GM19324 (cell line): ENCODE results near the gene RSPRY1.
"Not testable (repeated sequence)": the region's sequence is repeated elsewhere in the genome, so short reads cannot be mapped to it uniquely, and the experiment has no call there.

Source experiments
- ATAC-seq: cut with Tn5 transposase; IDR thresholded peaks from one replicate; pipeline ENCODE4 v1.9.1; 2021; ENCODE audit warnings: mild to moderate bottlenecking, moderate library complexity; ENCODE audit not compliant: unreplicated experiment, low FRiP score

The RSPRY1 gene

DNA sequence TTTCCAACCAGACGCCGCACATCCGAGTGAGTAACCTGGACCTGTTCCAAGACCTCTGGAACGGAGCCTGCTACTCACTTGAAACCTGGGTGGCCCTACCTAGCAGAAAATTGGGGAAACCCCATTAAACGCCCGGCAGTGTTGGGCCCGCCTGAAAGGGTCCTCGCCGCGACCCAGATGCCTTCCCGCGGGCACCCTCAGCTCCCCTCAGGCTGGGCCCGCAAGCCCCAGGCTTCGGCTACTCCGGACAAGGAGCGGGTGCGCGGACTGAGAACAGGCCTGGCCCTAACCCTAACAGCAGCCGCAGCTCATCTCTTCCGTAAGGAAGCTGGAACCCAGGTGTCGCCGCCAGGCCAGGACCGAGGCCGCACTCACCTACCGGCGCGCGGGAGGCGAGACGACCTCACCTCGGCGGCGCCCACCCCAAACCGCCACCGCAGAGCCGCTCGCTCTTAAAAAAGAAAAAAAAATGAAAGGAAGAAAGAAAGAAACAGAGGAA lies 634 bp upstream of the RSPRY1 start:
- ATAC-seq, result peak; percentile 35

DNA sequence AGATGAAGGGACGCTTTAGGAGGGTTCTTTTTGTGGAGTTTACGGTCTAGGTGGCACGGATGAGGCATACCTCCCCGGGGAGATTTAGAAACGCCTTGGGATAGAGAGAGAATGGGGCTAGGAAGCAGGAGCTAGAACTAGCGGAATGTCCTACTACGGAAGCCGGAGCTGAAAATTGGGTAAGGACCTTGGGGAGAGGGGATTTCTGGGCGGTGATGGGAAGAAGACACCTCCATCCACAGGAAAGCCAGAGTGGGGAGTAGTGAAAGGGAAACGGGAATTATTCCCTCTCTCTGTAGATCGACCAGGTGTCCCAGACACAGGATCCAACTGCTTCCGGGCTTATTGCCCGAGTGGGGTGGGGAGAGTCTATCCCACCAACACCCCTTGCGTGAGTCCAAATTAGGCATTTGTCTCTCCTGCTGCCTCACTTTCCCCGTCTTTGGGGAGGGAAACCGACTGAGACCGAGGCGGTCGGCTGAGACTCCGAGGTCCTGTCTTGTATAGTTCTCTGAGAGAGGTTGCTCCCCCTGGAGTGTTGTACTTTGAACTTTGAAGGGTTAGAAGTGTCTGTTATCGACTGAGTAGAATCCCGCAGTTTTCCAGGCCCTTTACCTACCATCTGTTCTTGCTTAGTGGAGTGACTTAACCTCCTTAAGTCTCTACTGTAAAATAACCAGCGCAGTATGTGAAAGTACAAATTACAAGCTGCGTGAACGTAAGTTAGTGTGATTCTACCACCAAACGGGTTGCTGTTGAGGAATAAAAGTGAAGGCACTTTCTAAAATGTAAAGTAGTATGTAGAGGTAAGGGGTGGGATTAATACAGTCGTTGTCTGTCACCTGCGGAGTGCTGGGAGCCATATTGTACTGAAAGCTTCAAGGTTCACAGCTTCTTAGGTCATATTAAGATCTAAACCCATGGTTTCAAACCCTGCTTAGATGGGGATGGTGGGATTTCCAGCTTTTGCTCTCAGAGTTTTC lies 1.0 kb downstream of the RSPRY1 start:
- no peak for ATAC-seq

DNA sequence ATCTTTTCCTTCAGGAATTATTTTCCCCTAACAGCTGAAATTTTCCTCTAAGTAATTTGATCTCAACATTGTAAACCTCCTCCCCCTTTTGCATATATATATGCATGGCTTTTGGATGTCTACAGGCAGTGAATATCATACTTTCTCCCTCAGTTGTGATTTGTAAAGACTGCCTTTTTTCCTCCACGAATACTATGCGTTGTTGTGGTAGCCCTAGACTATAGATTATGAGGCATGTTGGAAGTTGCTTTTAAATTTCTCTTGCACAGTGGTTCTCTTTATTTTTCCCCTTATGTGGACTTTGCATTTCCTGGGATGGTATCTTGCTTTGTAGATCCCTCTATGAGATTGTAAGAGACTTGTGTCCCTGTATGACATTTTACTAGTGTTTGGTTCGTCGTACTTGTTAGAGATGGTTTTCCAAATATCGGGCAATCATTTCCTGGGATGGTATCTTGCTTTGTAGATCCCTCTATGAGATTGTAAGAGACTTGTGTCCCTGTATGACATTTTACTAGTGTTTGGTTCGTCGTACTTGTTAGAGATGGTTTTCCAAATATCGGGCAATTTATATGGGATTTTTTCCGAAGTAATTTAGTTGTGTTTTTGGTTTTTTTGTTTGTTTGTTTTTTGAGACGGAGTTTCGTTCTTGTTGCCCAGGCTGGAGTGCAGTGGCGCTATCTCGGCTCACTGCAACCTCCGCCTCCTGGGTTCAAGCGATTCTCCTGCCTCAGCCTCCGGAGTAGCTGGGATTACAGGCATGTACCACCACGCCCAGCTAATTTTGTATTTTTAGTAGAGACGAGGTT lies 2.0 kb downstream of the RSPRY1 start:
- ATAC-seq, result not testable (repeated sequence)

DNA sequence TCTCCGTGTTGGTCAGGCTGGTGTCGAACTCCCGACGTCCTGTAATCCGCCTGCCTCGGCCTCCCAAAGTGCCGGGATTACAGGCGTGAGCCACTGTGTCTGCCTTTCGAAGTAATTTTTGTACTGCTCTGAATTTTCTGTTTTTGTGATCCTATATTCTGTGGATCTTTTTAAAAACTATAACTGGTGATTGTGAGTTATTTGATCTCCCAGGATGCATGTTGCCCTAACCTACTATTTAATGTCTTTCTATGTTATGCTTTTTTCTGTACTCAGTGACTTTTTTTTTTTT lies 2.5 kb downstream of the RSPRY1 start:
- ATAC-seq, result no peak

DNA sequence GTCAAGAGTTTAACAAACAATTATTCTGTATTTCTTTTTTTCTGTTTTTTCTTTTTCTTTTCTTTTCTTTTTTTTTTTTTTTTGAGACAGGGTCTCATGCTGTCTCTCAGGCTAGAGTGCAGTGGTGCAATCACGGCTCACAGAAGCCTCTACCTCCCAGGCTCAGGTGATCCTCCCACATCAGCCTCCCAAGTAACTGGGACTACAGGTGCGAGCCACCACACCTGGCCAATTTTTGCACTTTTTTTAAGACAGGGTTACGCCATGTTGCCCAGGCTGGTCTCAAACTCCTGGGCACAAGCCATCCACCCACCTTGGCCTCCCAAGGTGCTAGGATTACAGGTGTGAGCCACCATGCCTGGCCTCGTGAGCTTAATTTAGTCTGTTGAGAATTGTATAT lies 3.4 kb downstream of the RSPRY1 start:
- not testable (repeated sequence) for ATAC-seq

DNA sequence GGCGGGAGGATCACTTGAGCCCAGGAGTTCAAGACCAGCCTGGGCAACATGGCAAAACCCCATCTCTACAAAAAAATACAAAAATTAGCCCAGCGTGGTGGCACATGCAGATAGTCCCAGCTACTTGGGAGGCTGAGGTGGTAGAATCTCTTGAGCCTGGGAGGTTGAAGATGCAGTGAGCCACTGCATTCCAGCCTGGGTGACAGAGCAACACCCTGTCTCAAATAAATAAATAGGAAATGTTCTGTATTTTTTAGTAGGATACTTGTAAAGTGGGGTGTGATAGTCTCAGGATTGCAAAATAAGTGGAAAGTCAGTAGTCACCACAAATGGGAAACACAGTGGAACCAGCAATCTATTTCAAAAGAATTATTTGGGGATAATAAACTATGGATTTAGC lies 4.0 kb downstream of the RSPRY1 start:
- ATAC-seq, result no peak

DNA sequence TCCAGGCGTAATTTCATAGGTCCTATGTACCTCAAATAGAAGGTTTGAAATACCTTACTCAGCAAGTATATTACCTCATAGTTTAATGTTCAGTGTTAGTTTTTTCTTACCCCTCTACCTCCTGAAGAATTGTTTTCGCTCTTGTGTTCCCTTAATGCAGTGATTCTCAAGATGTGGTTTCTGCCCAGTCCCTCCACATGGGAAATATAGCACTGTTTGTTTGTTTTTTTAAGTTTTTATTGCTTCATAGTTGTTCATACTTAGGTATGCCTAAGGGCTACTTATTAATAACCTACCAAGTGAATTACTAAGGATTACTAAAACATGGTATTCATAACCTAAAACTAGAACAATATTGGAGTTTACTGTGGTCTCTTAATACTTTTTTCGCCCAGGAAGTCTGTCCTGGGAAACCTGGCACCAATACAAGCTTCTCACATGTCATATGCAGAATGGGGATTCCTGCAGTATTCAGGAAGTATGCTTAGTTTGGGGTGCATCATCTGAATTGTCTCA lies 5.0 kb downstream of the RSPRY1 start:
- no peak for ATAC-seq

DNA sequence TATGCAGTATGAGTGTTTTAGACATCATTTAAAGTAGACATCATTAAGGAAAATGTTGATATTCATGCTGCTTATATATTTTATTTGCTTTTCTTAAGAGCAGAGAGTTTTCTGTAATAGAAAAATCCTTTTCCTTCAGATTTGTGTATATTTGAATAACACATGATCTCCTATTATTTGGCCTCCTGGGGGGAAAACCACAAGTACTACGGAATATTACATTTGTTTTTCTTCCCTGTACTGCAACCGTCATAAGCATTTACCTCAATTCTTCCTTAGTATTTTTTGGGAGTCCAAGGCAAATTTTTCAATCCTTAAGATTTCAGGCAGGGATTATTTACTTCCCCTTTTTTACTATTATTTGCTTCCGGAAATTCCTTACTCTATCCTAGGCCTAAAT lies 6.0 kb downstream of the RSPRY1 start:
- no peak for ATAC-seq

DNA sequence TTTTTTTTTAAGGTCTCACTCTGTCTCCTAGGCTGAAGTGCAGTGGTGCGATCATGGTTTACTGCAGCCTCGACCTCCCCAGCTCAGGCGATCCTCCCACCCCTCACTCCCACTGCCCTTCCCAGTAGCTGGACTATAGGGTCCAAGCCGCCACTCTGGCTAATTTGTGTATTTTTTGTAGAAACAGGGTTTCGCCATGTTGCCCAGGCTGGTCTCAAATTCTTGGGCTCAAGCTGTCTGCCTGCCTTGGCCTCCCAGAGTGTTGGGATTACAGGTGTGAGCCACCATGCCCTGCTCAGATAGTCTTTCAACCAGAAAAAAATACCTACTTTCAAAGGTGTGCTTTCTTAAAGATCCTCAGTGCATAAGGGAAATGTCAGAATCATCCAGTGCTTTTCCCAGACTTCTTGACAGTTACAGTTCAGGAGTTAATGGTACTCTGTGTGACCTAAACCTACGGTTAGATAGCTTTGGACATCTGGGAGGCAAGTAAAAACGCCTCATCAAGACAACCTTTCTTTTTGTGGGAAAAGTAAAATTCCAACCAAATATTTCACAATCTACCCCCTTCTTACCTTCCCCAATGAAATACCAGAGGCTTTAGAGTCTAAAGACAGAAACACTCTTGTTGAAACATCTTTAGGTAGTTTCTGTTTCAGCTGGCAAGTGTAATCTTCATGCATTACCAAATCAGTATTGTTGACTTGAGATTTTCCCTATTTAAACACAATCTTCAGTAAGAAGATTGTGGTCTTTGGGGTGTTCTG lies 6.8 kb downstream of the RSPRY1 start:
- ATAC-seq, result no peak

DNA sequence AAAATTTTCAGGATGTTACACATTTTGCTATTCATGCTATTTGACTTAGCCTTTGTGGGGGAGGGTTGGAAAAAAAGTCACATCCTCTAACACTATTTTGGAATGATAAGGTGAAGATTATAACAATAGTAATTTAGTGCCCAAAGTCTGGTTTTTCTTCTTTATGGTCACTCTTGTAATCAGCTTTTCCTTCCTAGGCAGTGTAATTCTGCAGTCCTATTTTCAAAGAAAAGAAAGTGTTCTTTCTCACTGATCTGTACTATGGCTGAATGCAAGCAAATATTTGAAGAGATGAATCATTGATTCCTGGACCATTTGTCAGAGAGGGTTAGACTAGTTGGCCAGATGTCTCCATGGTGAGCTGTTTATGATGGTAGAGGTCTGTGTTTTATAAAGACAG lies 8.4 kb downstream of the RSPRY1 start:
- ATAC-seq, result no peak

DNA sequence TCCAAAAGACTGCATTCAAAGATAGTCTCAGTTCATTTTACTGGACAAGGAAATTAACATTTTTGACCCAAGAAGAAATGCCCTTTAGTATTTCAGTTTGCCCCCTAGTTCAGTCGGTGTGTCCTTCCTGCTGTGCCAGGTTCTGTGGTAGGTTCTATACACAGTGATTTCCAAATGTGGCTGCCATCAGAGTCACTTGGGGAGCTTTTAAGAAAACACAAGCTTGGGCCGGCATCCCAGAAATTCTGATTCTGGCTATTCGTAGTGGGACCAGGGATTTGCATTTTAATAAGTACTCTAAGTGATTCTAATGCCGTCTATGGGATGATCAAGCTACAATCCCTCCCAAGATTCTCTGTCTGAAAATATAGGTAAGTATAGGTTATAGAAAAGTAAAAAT lies 10.2 kb downstream of the RSPRY1 start:
- no peak for ATAC-seq

DNA sequence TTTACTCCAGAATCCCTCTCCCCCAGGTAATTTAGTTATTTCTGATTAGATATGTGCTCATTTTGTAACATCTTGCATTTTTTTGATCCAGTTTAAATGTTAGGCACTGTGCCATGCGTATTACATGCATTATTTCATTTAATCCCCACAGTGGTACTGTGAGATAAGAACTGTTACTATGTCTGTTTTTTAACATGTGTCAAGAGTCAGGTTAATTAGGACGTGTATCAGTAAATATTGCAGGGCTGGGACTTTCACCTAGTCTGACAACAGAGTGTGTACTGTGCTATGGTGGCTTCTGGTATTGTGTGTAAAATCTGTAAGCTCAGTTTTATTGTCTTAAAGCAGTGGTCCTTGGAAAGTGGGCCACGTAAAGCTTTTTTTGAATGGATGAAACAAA lies 10.6 kb downstream of the RSPRY1 start:
- ATAC-seq, result no peak

DNA sequence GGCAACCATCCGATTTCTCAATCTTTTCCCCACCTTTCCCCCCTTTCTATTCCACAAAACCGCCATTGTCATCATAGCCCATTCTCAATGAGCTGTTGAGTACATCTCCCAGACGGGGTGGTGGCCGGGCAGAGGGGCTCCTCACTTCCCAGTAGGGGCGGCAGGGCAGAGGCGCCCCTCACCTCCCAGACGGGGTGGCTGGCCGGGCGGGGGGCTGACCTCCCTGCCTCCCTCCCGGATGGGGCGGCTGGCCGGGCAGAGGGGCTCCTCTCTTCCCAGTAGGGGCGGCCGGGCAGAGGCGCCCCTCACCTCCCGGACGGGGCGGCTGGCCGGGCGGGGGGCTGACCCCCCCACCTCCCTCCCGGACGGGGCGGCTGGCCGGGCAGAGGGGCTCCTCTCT lies 14.2 kb downstream of the RSPRY1 start:
- ATAC-seq, result not testable (repeated sequence)

DNA sequence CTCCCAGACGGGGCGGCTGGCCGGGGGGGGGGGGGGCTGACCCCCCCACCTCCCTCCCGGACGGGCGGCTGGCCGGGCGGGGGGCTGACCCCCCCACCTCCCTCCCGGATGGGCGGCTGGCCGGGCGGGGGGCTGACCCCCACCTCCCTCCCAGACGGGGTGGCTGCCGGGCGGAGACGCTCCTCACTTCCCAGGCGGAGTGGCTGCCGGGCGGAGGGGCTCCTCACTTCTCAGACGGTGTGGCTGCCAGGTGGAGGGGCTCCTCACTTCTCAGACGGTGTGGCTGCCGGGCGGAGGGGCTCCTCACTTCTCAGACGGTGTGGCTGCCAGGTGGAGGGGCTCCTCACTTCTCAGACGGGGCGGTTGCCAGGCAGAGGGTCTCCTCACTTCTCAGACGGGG lies 14.8 kb downstream of the RSPRY1 start:
- not testable (repeated sequence) for ATAC-seq

DNA sequence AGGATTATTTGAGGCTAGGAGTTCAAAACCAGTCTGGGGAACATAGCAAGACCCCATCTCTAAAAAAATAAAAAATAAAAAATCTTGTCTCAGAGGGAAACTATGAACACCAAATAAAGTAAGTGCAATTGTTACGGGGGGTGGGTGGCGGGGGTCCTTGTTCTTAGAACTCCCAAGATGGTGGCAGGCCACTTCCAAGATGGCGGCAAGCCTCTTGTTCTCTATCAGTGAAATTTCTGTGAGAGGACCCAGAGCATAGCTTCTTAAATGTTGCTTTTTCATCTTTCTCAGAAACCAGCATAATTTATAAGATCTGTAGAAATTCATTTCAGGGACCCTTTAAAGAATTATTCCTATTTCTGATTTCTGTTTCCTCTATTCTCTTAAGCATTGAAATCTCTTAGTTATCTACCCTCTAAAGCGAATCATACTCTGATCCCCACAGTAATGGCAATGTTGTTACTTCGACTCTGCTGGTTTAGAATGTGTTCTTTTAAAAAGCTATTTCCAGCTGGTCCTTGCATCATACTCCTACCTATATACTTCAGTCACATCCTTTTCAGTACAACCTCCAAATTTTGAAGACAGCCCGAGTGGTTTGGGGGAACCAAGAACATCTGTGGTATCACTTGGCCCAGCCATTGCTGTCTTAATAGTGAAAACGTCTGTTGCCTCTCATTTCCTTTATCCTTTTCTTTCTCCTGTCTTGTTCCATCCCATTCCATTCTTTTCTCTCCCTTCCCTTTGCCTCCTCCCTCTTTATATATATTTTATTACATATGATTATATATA lies 16.2 kb downstream of the RSPRY1 start:
- ATAC-seq, result no peak

DNA sequence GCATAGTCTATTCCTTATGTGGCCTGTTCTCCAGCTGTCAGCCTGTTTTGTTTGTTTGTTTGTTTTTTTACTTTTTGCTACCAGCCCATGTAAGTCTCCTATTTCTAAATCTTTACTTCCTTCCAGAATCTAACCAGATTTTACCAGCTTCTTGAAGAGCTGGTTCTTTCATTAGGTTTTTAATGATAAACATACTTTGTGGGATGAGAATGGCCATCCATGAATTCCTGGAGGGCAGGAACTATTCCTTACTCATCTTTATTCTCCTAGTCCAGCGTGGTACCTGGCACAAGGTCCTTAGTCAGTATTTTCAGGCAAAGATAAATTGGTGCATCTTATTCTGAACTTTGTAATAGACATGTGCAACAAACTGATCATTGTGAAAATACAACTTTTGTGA lies 17.3 kb downstream of the RSPRY1 start:
- ATAC-seq, result no peak

DNA sequence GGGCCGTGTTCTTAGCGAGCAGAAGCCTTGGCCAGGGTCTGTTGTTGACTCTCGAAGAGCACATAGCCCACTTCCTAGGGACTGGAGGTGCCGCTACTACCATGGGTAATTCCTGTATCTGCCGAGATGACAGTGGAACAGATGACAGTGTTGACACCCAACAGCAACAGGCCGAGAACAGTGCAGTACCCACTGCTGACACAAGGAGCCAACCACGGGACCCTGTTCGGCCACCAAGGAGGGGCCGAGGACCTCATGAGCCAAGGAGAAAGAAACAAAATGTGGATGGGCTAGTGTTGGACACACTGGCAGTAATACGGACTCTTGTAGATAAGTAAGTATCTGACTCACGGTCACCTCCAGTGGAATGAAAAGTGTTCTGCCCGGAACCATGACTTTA lies 18.5 kb downstream of the RSPRY1 start:
- no peak for ATAC-seq

DNA sequence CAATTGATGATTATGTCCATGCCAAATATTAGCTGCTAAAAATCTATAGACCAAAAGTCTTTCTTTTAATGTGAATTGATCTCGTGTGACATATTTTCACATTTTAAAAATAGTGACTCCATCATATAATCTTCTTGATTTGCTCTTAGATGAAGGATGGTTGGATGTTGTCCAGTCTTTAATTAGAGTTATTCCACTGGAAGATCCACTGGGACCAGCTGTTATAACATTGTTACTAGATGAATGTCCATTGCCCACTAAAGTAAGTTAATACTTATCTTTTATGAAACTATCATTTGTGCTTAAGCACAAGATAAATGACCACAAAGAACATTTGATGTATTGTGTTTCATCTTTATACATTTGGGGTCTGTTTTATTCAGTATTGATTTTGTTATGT lies 22.8 kb downstream of the RSPRY1 start:
- ATAC-seq, result no peak

DNA sequence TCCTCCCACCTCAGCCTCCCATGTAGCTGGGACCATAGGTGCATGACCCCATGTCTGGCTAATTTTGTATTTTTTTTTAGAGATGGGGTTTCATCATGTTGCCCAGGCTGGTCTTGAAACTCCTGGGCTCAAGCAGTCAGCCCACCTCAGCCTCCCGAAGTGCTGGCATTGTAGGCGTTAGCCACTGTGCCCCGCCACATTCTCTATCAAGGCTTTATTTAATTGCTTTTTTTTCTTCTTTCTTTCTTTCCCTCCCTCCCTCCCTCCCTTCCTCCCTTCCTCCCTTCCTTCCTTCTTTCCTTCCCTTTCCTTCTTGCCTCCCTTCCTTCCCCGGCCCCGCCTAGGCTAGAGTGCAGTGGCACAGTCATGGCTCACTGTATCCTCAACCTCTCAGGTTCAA lies 23.7 kb downstream of the RSPRY1 start:
- no peak for ATAC-seq

DNA sequence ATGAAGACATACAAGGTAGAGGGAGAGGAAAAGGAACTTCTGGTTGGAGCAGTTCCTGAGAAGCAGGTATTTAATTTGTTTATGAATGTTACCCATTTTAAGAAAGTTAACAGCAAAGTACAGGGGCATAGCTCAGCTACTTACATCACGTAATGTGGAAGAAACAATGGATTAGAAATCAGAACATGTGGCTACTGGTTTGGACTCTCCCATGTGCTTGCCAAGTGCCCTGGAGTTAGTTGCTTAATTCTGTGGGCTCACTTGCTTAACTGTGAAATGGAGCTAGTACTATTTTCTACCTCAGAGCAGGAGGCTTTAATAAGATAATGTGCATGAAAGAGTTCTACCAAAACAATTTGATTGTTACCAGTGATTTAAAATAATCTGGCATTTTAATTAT lies 27.3 kb downstream of the RSPRY1 start:
- no peak for ATAC-seq
